GM12801 (cell line): ENCODE measurements around the gene GEN1.

Experiments used
- TF ChIP-seq, protein P1 (sequence below): IDR thresholded peaks from one replicate; pipeline ENCODE4 v1.5.1; 2011; ENCODE audit warnings: control low read depth; ENCODE audit not compliant: insufficient read length; ENCODE audit errors: extremely low read depth

The GEN1 gene

DNA sequence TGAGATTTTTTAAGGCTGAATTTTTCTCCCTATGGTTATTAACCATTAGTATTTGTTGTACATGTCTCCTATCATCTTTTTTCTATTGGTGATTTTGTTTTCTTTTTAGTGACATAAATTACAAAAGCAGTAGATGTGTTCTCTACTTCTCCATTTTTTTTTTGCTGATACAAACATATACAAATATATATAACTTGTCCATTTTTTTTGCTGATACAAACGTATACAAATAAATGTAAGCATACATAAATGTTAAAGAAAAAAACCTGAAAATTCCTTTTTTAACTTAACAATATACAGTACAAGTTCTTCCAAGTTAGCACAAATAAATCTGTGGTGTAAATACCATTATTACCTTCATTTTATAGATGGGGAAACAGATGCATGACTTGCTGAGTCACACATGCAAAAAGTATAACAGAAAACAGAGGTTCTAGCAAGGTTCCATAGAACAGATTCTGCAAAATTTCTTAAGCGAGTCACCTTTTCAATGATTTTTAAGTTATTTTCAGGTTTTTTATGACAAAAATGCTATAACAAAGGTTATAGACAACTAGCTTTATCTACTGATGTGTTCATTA is 64.4 kb downstream of the GEN1 start:
- TF ChIP-seq, protein P1, sequence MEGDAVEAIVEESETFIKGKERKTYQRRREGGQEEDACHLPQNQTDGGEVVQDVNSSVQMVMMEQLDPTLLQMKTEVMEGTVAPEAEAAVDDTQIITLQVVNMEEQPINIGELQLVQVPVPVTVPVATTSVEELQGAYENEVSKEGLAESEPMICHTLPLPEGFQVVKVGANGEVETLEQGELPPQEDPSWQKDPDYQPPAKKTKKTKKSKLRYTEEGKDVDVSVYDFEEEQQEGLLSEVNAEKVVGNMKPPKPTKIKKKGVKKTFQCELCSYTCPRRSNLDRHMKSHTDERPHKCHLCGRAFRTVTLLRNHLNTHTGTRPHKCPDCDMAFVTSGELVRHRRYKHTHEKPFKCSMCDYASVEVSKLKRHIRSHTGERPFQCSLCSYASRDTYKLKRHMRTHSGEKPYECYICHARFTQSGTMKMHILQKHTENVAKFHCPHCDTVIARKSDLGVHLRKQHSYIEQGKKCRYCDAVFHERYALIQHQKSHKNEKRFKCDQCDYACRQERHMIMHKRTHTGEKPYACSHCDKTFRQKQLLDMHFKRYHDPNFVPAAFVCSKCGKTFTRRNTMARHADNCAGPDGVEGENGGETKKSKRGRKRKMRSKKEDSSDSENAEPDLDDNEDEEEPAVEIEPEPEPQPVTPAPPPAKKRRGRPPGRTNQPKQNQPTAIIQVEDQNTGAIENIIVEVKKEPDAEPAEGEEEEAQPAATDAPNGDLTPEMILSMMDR = no peak

DNA sequence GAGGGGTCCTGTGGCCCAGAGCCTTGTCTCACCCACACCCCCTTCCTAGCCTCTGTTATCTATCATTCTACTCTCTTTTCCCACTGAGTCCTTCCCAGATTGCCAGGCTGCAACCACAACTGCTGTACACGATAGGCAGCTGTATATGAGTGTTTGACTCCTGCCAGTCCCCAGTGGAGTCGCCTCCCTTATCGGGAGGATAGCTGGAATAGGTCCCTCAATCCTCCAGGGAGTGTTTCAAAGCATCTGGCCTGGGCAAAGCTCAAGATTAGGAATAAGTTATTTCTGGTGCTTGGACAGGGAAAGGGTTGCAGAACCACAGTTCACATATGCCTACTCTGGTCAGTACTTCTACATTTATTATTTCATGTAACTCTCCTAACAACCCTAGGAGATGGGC is 67.1 kb downstream of the GEN1 start:
- TF ChIP-seq, protein P1 = no peak

DNA sequence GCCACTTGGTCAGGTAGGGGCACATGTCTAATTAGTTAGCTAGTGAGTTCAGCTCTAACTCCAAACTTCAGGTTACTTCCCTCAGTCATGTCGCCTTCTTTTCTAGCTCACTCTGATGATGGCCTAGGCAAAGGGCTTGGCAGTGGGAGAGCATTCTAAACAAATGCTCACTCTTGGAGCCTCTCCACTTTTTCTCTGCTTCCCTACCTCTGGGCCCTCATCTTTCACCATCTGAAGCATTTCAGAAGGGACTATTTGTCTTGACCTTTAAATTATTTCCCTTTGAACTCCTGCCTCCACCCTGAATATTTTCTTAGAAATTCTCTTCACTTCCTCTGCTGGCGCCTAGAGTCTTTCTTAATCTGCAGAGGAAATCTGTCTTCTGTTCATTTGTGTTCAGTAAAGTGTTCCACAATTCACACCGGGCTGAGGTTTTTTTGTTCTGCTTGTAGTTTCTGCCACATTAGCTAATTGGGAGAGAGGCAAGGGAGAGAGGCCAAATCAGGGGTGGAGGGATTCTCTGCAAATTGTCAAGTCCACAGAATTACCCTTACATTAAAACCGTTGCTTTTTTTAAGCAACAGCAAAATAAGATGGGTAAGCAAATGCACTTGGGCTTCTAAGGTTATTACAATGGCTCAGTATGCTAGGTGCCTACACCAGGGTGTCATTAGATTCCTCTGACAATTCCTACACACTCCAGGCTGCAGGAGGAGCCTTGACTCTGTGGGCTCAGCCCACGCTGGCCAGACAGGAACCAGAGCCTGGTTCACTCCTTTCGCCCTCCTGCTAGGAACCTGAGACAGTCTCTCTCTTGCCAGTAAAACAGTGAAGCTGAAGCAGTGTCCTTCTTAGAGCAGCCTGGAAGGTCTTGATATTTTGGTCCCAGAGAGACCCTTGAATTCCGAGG is 67.9 kb downstream of the GEN1 start:
- TF ChIP-seq, protein P1 = no peak

DNA sequence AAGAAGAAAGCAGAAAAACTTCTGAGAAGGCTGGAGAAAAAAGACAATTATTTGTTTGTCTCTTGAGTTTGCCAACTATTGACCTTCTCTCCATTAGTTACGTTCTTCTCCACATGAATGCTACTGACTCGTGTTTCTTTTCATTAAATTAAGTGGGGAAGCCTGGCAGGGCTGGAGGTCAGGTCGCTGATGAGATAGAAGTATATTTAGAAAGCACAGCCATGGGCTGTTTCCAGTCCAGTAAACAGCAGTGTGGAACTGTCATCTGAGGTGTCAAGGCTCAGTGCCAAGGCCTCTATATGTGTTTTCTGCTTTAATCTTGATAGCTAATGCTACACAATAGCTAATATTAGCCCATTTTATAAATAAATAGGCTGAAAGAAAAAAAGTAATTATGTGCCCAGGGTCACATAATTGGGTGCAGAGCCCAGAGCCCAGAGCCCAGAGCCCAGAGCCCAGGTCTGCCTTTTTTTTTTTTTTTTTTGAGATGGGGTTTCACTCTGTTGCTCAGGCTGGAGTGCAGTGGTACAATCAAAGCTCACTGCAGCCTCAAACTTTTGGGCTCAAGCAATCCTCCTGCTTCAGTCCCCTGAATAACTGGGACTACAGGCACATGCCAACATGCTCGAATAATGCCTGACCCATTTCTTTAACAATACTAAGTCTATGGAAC is 68.6 kb downstream of the GEN1 start:
- TF ChIP-seq, protein P1 = no peak

DNA sequence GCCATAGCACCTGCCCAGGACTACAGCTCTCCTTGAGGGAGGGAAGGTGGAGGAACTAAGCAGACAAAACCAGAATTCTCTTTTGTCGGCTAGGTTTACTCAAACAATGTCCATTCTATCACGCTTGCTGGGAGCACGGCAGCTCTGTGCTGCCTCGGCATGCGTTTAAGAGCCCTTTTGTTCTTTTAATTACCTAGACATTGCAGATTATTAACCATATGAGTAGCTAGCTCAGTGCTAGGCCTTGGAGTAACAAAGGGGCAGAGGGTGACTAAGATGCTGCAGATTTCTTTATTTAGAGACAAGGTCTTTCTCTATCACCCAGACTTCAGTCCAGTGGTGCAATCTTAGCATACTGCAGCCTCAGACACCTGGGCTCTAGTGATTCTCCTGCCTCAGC is 73.4 kb downstream of the GEN1 start:
- TF ChIP-seq, protein P1 = no peak

DNA sequence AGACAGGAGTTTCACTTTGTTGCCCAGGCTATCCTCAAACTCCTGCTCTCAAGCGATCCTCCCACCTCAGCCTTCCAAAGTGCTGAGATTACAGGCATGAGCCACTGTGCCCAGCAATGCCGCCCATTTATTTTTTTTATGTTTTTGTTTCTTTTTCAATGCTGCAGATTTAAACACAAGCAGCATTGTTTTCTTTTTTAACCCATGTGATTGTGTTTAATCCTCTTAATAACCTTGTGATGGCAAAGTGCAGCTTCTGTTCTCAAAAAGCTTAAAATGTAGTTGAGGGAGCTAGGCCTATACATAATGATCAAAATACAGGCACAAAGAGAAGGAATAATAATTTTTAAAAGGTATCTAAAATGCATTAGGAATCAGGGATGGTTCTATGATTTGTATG is 73.8 kb downstream of the GEN1 start:
- TF ChIP-seq, protein P1 = no peak
